OCI-LY3 (cell line): ENCODE results near the gene HOXC9.

ENCODE experiments used
- H2AFZ ChIP-seq: fragments of 200-600, 300-600 bp; shearing (Covaris generic); 2 replicates; pipeline ENCODE4 v1.6.0; 2014; ENCODE audit warnings: antibody characterized with exemption, low read depth, low read length
- H3K27ac ChIP-seq: fragments of 200-600, 300-600 bp; sonication (generic); 2 replicates; pipeline ENCODE4 v1.5.1; 2014; ENCODE audit warnings: mild to moderate bottlenecking, low read length, moderate library complexity, mixed read lengths
- H3K27me3 ChIP-seq: fragments of 200-600, 300-600 bp; sonication (generic); 2 replicates; pipeline ENCODE4 v1.6.1; 2014; ENCODE audit warnings: low read depth, low read length, mixed read lengths
- H3K36me3 ChIP-seq: fragments of 200-600, 300-600 bp; sonication (generic); replicated peaks from 2 replicates; pipeline ENCODE3; 2014; ENCODE audit warnings: low read depth, low read length, mixed read lengths
- H3K4me1 ChIP-seq: fragments of 300-600, 200-600 bp; sonication (generic); 2 replicates; pipeline ENCODE4 v1.6.1; 2014; ENCODE audit warnings: low read length, mixed read lengths
- H3K4me2 ChIP-seq: fragments of 200-600, 300-600 bp; sonication (generic); 2 replicates; pipeline ENCODE4 v1.6.1; 2014; ENCODE audit warnings: low read length, mixed read lengths
- H3K4me3 ChIP-seq: fragments of 300-600, 200-600 bp; sonication (generic); 2 replicates; pipeline ENCODE4 v1.5.1; 2014; ENCODE audit warnings: antibody characterized with exemption, mild to moderate bottlenecking, low read length, moderate library complexity
- H3K79me2 ChIP-seq: fragments of 300-600, 200-600 bp; shearing (Covaris generic); 2 replicates; pipeline ENCODE4 v1.6.1; 2014; ENCODE audit warnings: mild to moderate bottlenecking, low read length, mixed read lengths
- H3K9ac ChIP-seq: fragments of 300-600, 200-600 bp; shearing (Covaris generic); 2 replicates; pipeline ENCODE4 v1.6.0; 2014; ENCODE audit warnings: mild to moderate bottlenecking, low read length, moderate library complexity
- H3K9me3 ChIP-seq: fragments of 200-600, 300-600 bp; shearing (Covaris generic); 2 replicates; pipeline ENCODE4 v1.6.1; 2014; ENCODE audit warnings: low read length, mixed read lengths; ENCODE audit not compliant: insufficient read depth
- H4K20me1 ChIP-seq: fragments of 200-600, 300-600 bp; sonication (generic); 2 replicates; pipeline ENCODE4 v1.6.1; 2016; ENCODE audit warnings: low read length, mixed read lengths; ENCODE audit not compliant: insufficient read depth
- CTCF ChIP-seq: fragments of 200-600, 300-600 bp; sonication (generic); IDR thresholded peaks from 2 replicates; pipeline ENCODE4 v1.5.1; 2014; ENCODE audit warnings: antibody characterized with exemption, low read length, low read depth
- EZH2phosphoT487 ChIP-seq: fragments of 200-600 bp; shearing (Covaris generic); IDR thresholded peaks from 2 replicates; pipeline ENCODE4 v1.6.1; 2018; ENCODE audit warnings: antibody characterized with exemption, mixed run types, low read depth

HOXC9 gene

GRCh38 chr12:54016478-54016964, 16.6 kb downstream of the HOXC9 start:
- Histone ChIP-seq H2AFZ (no peak overlapping the region), H3K79me2 (no peaks in the 10 kb centered on the region), H3K27ac (no peak overlapping the region), H3K36me3 (no peaks in the 10 kb centered on the region), H3K9ac (no peak overlapping the region), H4K20me1 (no peaks in the 10 kb centered on the region), H3K4me2 (peak overlapping the region; percentile 83; the same call in 1 of the 2 replicates), H3K27me3 (peaks cover 12% of the 10 kb centered on the region; the same call in 1 of the 2 replicates), H3K4me1 (peaks cover 28% of the 10 kb centered on the region), H3K4me3 (no peak overlapping the region; the same call in 1 of the 2 replicates), H3K9me3 (no peaks in the 10 kb centered on the region)
- TF ChIP-seq CTCF: no peak
- no peak for TF ChIP-seq EZH2phosphoT487

GRCh38 chr12:54017027-54017788, 17.2 kb downstream of the HOXC9 start:
- Histone ChIP-seq H3K27ac (peak overlapping the region; percentile 78), H2AFZ (peak overlapping the region; percentile 62)

DNA sequence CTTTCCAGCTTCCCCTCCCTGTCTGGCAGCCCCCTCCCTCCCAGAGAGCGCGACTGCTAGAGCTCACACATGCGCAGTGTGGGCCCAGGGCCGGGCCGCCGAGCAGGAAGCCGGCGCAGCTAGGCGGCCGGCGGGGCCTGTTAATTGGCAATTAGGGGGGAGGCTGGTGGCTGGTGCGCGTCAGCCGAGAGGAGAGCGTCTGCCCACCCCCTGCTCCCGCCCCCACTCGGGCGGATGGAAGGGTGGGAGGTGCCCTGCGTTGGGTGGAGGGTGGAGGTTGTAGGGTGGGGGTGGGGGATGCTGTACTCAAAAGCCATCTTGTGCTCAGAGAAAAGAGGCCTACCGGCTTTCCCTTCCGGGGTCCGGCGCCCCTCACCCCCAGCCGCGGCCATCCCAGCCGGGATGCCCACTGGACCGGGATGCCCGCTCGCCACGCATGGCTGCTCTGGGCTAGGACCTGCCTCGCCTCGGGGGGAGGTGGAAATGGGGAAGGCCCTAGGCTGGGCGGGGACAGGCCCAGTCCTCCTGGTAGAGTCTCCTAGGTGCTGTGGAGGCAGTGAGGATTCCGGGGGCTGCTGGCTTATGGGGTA, 18.0 kb downstream of the HOXC9 start:
- H3K4me1 ChIP-seq: peaks cover 38% of the 10 kb centered on the region
- H3K4me2 ChIP-seq: peak overlapping the region; percentile 93
- peak overlapping the region; percentile 97 for H3K9ac ChIP-seq
- peak overlapping the region; percentile 62; the same call in 1 of the 2 replicates for H2AFZ ChIP-seq
- H4K20me1 ChIP-seq: no peaks in the 10 kb centered on the region
- TF ChIP-seq EZH2phosphoT487 (no peak), CTCF (no peak)
- no peaks in the 10 kb centered on the region for H3K36me3 ChIP-seq
- H3K27me3 ChIP-seq: 0 out of 2 replicates have a peak, but pooled peaks cover 7% of the 10 kb centered on the region
- no peaks in the 10 kb centered on the region for H3K79me2 ChIP-seq
- no peaks in the 10 kb centered on the region for H3K9me3 ChIP-seq
- H3K27ac ChIP-seq: peak overlapping the region; percentile 78
- H3K4me3 ChIP-seq: peak overlapping the region; percentile 79

More at GRCh38 chr12:54017027-54017788, 17.2 kb downstream of the HOXC9 start:
- H3K36me3 ChIP-seq: no peaks in the 10 kb centered on the region
- TF ChIP-seq EZH2phosphoT487 (no peak), CTCF (peak; percentile 18; the same call in 1 of the 2 replicates)
- H3K4me2 ChIP-seq: peak overlapping the region; percentile 83
- peak overlapping the region; percentile 79 for H3K4me3 ChIP-seq
- no peaks in the 10 kb centered on the region for H3K79me2 ChIP-seq
- H3K27me3 ChIP-seq: 0 out of 2 replicates have a peak, but pooled peaks cover 10% of the 10 kb centered on the region
- H3K4me1 ChIP-seq: peaks cover 31% of the 10 kb centered on the region
- peak overlapping the region; percentile 78 for H3K9ac ChIP-seq
- H3K9me3 ChIP-seq: no peaks in the 10 kb centered on the region
- H4K20me1 ChIP-seq: no peaks in the 10 kb centered on the region

DNA sequence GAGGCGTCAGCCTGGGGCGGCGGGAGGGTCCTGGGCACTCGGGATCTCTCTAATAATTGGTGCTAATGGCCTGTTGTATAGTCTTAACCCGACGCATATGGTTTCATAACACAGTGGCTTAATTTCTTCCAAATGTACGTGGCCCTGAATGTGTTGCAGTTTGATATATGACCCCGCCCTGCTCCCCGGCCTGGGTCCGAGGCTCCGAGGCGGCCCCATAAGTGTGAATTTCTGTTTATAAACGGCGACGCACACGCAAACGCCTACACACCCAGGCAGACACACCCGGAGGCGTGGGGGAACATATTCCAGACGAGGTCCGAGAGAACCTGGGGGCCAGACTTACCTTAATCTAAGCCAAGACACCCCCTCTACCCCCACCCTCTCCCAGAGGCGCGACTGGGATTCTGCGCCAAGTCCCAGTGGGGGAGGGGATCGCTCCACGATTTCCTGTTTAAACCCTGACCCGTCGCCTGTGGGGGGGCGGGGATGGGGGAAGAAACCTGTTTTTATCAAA, 18.6 kb downstream of the HOXC9 start:
- peak overlapping the region; percentile 78 for H3K27ac ChIP-seq
- H3K9ac ChIP-seq: peak overlapping the region; percentile 97
- TF ChIP-seq EZH2phosphoT487 (no peak), CTCF (no peak)
- H3K4me2 ChIP-seq: peak overlapping the region; percentile 93
- H3K79me2 ChIP-seq: no peaks in the 10 kb centered on the region
- H3K4me3 ChIP-seq: peak overlapping the region; percentile 79
- H2AFZ ChIP-seq: no peak overlapping the region
- H3K4me1 ChIP-seq: peaks cover 44% of the 10 kb centered on the region
- H3K27me3 ChIP-seq: 0 out of 2 replicates have a peak, but pooled peaks cover 7% of the 10 kb centered on the region
- H3K36me3 ChIP-seq: no peaks in the 10 kb centered on the region
- no peaks in the 10 kb centered on the region for H4K20me1 ChIP-seq
- no peaks in the 10 kb centered on the region for H3K9me3 ChIP-seq
